ENCODE results near the gene CRIM1.
A peak's percentile ranks its signal among the peaks of the same experiment; 100 is the strongest.

The CRIM1 gene

GRCh38 chr2:36433311-36434217, 78.0 kb downstream of the CRIM1 start:
- no peak for DNase-seq

- peak; percentile 96 for DNase-seq
These were observed 82.9 kb downstream of the CRIM1 start for GRCh38 chr2:36438449-36438977.

- no peak for DNase-seq
These were observed 83.5 kb downstream of the CRIM1 start for GRCh38 chr2:36439084-36439483.

- no peak for DNase-seq
These were observed 85.6 kb downstream of the CRIM1 start for GRCh38 chr2:36441065-36441625.

- no peak for DNase-seq
These were observed 86.2 kb downstream of the CRIM1 start for GRCh38 chr2:36441816-36442215.

GRCh38 chr2:36444216-36444936, 88.8 kb downstream of the CRIM1 start:
- no peak for DNase-seq

- DNase-seq: peak; percentile 64
These were observed 89.7 kb downstream of the CRIM1 start for GRCh38 chr2:36445185-36445866.

- no peak for DNase-seq
These were observed 90.7 kb downstream of the CRIM1 start for GRCh38 chr2:36446294-36446693.

GRCh38 chr2:36449213-36449612, 93.6 kb downstream of the CRIM1 start:
- no peak for DNase-seq

- DNase-seq: peak; percentile 24
These were observed 94.4 kb downstream of the CRIM1 start for GRCh38 chr2:36449943-36450392.

- DNase-seq: peak; percentile 84
These were observed 95.1 kb downstream of the CRIM1 start for GRCh38 chr2:36450466-36451196.

GRCh38 chr2:36451512-36451911, 95.9 kb downstream of the CRIM1 start:
- DNase-seq: no peak

GRCh38 chr2:36452260-36452659, 96.7 kb downstream of the CRIM1 start:
- DNase-seq: no peak

- DNase-seq: no peak
These were observed 98.1 kb downstream of the CRIM1 start for GRCh38 chr2:36453652-36454051.

- peak; percentile 26 for DNase-seq
These were observed 99.4 kb downstream of the CRIM1 start for GRCh38 chr2:36455011-36455410.

- DNase-seq: no peak
These were observed 100.2 kb downstream of the CRIM1 start for GRCh38 chr2:36455788-36456187.

- DNase-seq: peak; percentile 49
These were observed 100.9 kb downstream of the CRIM1 start for GRCh38 chr2:36456227-36457175.

- no peak for DNase-seq
These were observed 102.5 kb downstream of the CRIM1 start for GRCh38 chr2:36458106-36458505.

GRCh38 chr2:36459725-36460137, 104.2 kb downstream of the CRIM1 start:
- peak; percentile 38 for DNase-seq

GRCh38 chr2:36461039-36461681, 105.6 kb downstream of the CRIM1 start:
- peak; percentile 89 for DNase-seq
